HL-60 (cell line): ENCODE measurements around the gene MACROD2.

Experiments
- DNase-seq, 2 experiments: peaks; one replicate each; pipeline ENCODE4 v3.0.0-alpha.2; 2010 to 2020; ENCODE audit warnings: low read depth in 1 of 2, low spot score in 1 of 2
- H3K27ac ChIP-seq: fragments of 250-450 bp; sonication (Bioruptor Pico); replicated peaks from 2 replicates; pipeline ENCODE4 v1.5.1; 2020; ENCODE audit warnings: mild to moderate bottlenecking, moderate library complexity
- H3K27me3 ChIP-seq: fragments of 250-450 bp; sonication (Bioruptor Pico); 2 replicates; pipeline ENCODE4 v1.5.1; 2021; ENCODE audit warnings: mild to moderate bottlenecking, moderate library complexity; ENCODE audit not compliant: insufficient read depth, poor library complexity, severe bottlenecking
- H3K4me3 ChIP-seq: replicated peaks from 2 replicates; pipeline ENCODE4 v1.5.1; 2011; ENCODE audit warnings: mild to moderate bottlenecking, control low read depth, low read length; ENCODE audit not compliant: insufficient read depth
- CTCF ChIP-seq: IDR thresholded peaks from one replicate; pipeline ENCODE4 v1.5.1; 2011; ENCODE audit warnings: low read length, control low read depth, inconsistent platforms; ENCODE audit not compliant: insufficient read depth
- GABPA ChIP-seq: IDR thresholded peaks from 2 replicates; pipeline ENCODE4 v1.6.1; 2012; ENCODE audit warnings: low read depth
- POLR2AphosphoS5 ChIP-seq: IDR thresholded peaks from 2 replicates; pipeline ENCODE4 v1.6.1; 2012; ENCODE audit warnings: low read depth
- REST ChIP-seq: IDR thresholded peaks from 2 replicates; pipeline ENCODE4 v1.6.1; 2012; ENCODE audit warnings: low read depth; ENCODE audit not compliant: insufficient replicate concordance
- SPI1 ChIP-seq: IDR thresholded peaks from 2 replicates; pipeline ENCODE4 v1.6.1; 2012; ENCODE audit warnings: low read depth, mild to moderate bottlenecking, borderline replicate concordance

Gene MACROD2

GRCh38 chr20:14612391-14612790 lies 617.1 kb downstream of the MACROD2 start:
- TF ChIP-seq POLR2AphosphoS5: no peak
- TF ChIP-seq GABPA: no peak
- no peak for TF ChIP-seq SPI1
- no peak for TF ChIP-seq REST
- TF ChIP-seq CTCF: no peak
- Histone ChIP-seq H3K27ac (no peak overlapping the region), H3K4me3 (no peak overlapping the region), H3K27me3 (no peaks in the 10 kb centered on the region)
- peak in 1 of 2 experiments; percentile 4 for DNase-seq

- H3K27ac ChIP-seq: no peak overlapping the region
- H3K4me3 ChIP-seq: no peak overlapping the region
- H3K27me3 ChIP-seq: no peaks in the 10 kb centered on the region
- no peak for DNase-seq
- TF ChIP-seq SPI1: no peak
- TF ChIP-seq GABPA: no peak
- no peak for TF ChIP-seq CTCF
- no peak for TF ChIP-seq POLR2AphosphoS5
- TF ChIP-seq REST: no peak
Measured at GRCh38 chr20:14616003-14616402, 620.7 kb downstream of the MACROD2 start.

- no peak for TF ChIP-seq POLR2AphosphoS5
- no peak for TF ChIP-seq CTCF
- TF ChIP-seq GABPA: no peak
- TF ChIP-seq SPI1: no peak
- TF ChIP-seq REST: no peak
- H3K27ac ChIP-seq: no peak overlapping the region
- no peaks in the 10 kb centered on the region for H3K27me3 ChIP-seq
- no peak overlapping the region for H3K4me3 ChIP-seq
- DNase-seq: no peak
Measured at GRCh38 chr20:14617123-14617522, 621.8 kb downstream of the MACROD2 start.
